A673 (cell line): Measurements from ENCODE around the gene VCPKMT. TPM values are rescaled to one million over a fixed set of nuclear protein-coding genes. Genes with fewer than 3 reads are reported as not detected.

Experiments
- BruUV-seq: library from RNA; stranded (reverse); fragments of 400-500 nt; replicated peaks from 2 replicates; lab custom pipeline; 2021; lab: Mats Ljungman, UMichigan
- CTCF ChIA-PET: fragments of 300-600 bp; sonication (Branson Sonifier 250); formaldehyde crosslinking; loops from one replicate; lab custom pipeline; 2022; ENCODE audit warnings: antibody characterized with exemption; lab: Charles Lee
- POLR2A ChIA-PET: fragments of 300-600 bp; sonication (Branson Sonifier 250); formaldehyde crosslinking; loops from one replicate; lab custom pipeline; 2022; ENCODE audit warnings: antibody characterized with exemption; ENCODE audit not compliant: low non-redundant PET; lab: Charles Lee
- DNase-seq: peaks from one replicate; pipeline ENCODE4 v3.0.0-alpha.2; 2015; ENCODE audit warnings: low spot score
- H3K27ac ChIP-seq: fragments of 200-600 bp; sonication (generic); 2 replicates; pipeline ENCODE4 v1.5.1; 2016; ENCODE audit warnings: mixed run types, low read depth, mild to moderate bottlenecking, mixed read lengths, antibody characterized with exemption, low read length; ENCODE audit not compliant: poor library complexity, severe bottlenecking
- H3K27me3 ChIP-seq: fragments of 200-600 bp; sonication (generic); replicated peaks from 2 replicates; pipeline ENCODE4 v1.6.1; 2017; ENCODE audit warnings: mixed run types, low read depth, mild to moderate bottlenecking, mixed read lengths, antibody characterized with exemption, low read length; ENCODE audit not compliant: insufficient read depth, poor library complexity
- H3K36me3 ChIP-seq: fragments of 200-600 bp; sonication (generic); 2 replicates; pipeline ENCODE4 v1.6.1; 2016; ENCODE audit warnings: mixed run types, mild to moderate bottlenecking, mixed read lengths, antibody characterized with exemption, low read length; ENCODE audit not compliant: insufficient read depth, poor library complexity, severe bottlenecking
- H3K4me1 ChIP-seq: fragments of 200-600 bp; sonication (generic); 2 replicates; pipeline ENCODE4 v1.6.1; 2017; ENCODE audit warnings: mixed run types, mild to moderate bottlenecking, mixed read lengths, antibody characterized with exemption, low read length; ENCODE audit not compliant: insufficient read depth, poor library complexity, severe bottlenecking
- H3K4me3 ChIP-seq: fragments of 200-600 bp; sonication (generic); 2 replicates; pipeline ENCODE4 v1.5.1; 2016; ENCODE audit warnings: low read depth, mixed run types, mild to moderate bottlenecking, mixed read lengths, low read length; ENCODE audit not compliant: poor library complexity, severe bottlenecking
- H3K9me3 ChIP-seq: fragments of 200-600 bp; sonication (generic); 2 replicates; pipeline ENCODE4 v1.6.1; 2016; ENCODE audit warnings: mixed run types, low read depth, mild to moderate bottlenecking, mixed read lengths, antibody characterized with exemption, low read length; ENCODE audit not compliant: poor library complexity, severe bottlenecking
- CTCF ChIP-seq: fragments of 300-800, 200-600 bp; sonication (generic); conservative IDR thresholded peaks from 2 replicates; pipeline ENCODE4 v1.5.1; 2017; ENCODE audit warnings: low read depth, mild to moderate bottlenecking, antibody characterized with exemption, low read length, moderate library complexity, mixed read lengths
- EZH2 ChIP-seq: fragments of 200-600 bp; sonication (generic); IDR thresholded peaks from 2 replicates; pipeline ENCODE4 v1.6.1; 2017; ENCODE audit warnings: borderline replicate concordance, low read depth, mild to moderate bottlenecking, mixed read lengths, antibody characterized with exemption, low read length; ENCODE audit not compliant: poor library complexity, severe bottlenecking
- intact Hi-C: fragments of 100-400 bp; cut with micrococcal nuclease; formaldehyde crosslinking; loops from one replicate; pipeline ENCODE4 v1.10.0; 2022; ENCODE audit not compliant: unreplicated experiment
- total RNA-seq: library from RNA; stranded (reverse); gene quantifications from 2 replicates; pipeline ENCODE4 v1.2.3, GENCODE V29; 2021

The VCPKMT gene
- total RNA-seq, 1 experiment from 2014 or later, result 14.3 TPM

- intact Hi-C loops, result no loop called here
- Histone ChIP-seq H3K27me3 (no peaks in the 10 kb centered on the region), H3K4me3 (no peak overlapping the region), H3K9me3 (no peaks in the 10 kb centered on the region), H3K4me1 (no peaks in the 10 kb centered on the region), H3K27ac (no peak overlapping the region), H3K36me3 (no peaks in the 10 kb centered on the region)
- ChIA-PET CTCF (no interaction called here), POLR2A (no interaction called here)
- TF ChIP-seq EZH2, result no peak
- no peak for TF ChIP-seq CTCF
- BruUV-seq, result no TSS peak
- DNase-seq, result no peak
These were observed 27.2 kb downstream of the VCPKMT start for GRCh38 chr14:50089208-50089607.

GRCh38 chr14:50088731-50089130 is 27.6 kb downstream of the VCPKMT start:
- no TSS peak for BruUV-seq
- POLR2A ChIA-PET, result interaction anchor here (0.6 kb wide), 1 partner anchor 171 kb away, joined by 3 read pairs; no protein-coding TSS in a partner anchor
- intact Hi-C loops, result no loop called here

GRCh38 chr14:50088117-50088515 is 28.3 kb downstream of the VCPKMT start:
- no TSS peak for BruUV-seq
- POLR2A ChIA-PET, result no interaction called here
- CTCF ChIA-PET, result interaction anchor here (0.5 kb wide), 1 partner anchor 16 kb away, joined by 3 read pairs; no protein-coding TSS in a partner anchor
- no peaks in the 10 kb centered on the region for H3K9me3 ChIP-seq
- no peak overlapping the region for H3K27ac ChIP-seq
- no peaks in the 10 kb centered on the region for H3K36me3 ChIP-seq
- H3K4me3 ChIP-seq, result no peak overlapping the region
- H3K4me1 ChIP-seq, result no peaks in the 10 kb centered on the region
- H3K27me3 ChIP-seq, result no peaks in the 10 kb centered on the region
- no peak for TF ChIP-seq EZH2
- no peak for TF ChIP-seq CTCF
- intact Hi-C loops, result no loop called here
- DNase-seq, result no peak

More at GRCh38 chr14:50088731-50089130, 27.6 kb downstream of the VCPKMT start:
- no peak overlapping the region for H3K27ac ChIP-seq
- DNase-seq, result no peak
- CTCF ChIA-PET, result no interaction called here
- TF ChIP-seq EZH2, result no peak
- TF ChIP-seq CTCF, result no peak
- no peaks in the 10 kb centered on the region for H3K4me1 ChIP-seq
- H3K36me3 ChIP-seq, result no peaks in the 10 kb centered on the region
- H3K27me3 ChIP-seq, result no peaks in the 10 kb centered on the region
- H3K9me3 ChIP-seq, result no peaks in the 10 kb centered on the region
- H3K4me3 ChIP-seq, result no peak overlapping the region
